SU-DHL-6 (cell line): ENCODE measurements around the gene PCGF5.
A peak's percentile ranks its signal among the peaks of the same experiment; 100 is the strongest.

Experiments
- H2AFZ ChIP-seq: fragments of 200-600 bp; sonication (generic); 2 replicates; pipeline ENCODE4 v1.6.1; 2014; ENCODE audit warnings: low read depth, mild to moderate bottlenecking, moderate library complexity, mixed read lengths, antibody characterized with exemption, low read length; ENCODE audit not compliant: severe bottlenecking
- H3F3A ChIP-seq: fragments of 200-600 bp; shearing (Covaris generic); 2 replicates; pipeline ENCODE4 v1.6.0; 2016; ENCODE audit warnings: antibody characterized with exemption, mild to moderate bottlenecking; ENCODE audit not compliant: insufficient read depth
- H3K27ac ChIP-seq: fragments of 200-600 bp; sonication (generic); 2 replicates; pipeline ENCODE4 v1.5.1; 2016; ENCODE audit warnings: low read depth, mild to moderate bottlenecking, low read length, moderate library complexity, mixed read lengths
- H3K27me3 ChIP-seq: fragments of 200-600 bp; sonication (generic), shearing (Covaris generic); 2 replicates; pipeline ENCODE4 v1.6.0; 2014; ENCODE audit warnings: mild to moderate bottlenecking, low read length
- H3K36me3 ChIP-seq: fragments of 200-600 bp; sonication (generic); 2 replicates; pipeline ENCODE4 v1.6.1; 2014; ENCODE audit warnings: mild to moderate bottlenecking, low read length, mixed read lengths
- H3K4me2 ChIP-seq: fragments of 300-600, 200-600 bp; shearing (Covaris generic), sonication (generic); 2 replicates; pipeline ENCODE4 v1.6.0; 2014; ENCODE audit warnings: low read length, low read depth, mild to moderate bottlenecking; ENCODE audit not compliant: poor library complexity, severe bottlenecking
- H3K4me3 ChIP-seq: fragments of 200-600 bp; sonication (generic); 2 replicates; pipeline ENCODE4 v1.5.1; 2014; ENCODE audit warnings: antibody characterized with exemption, low read length, mild to moderate bottlenecking, mixed read lengths; ENCODE audit not compliant: insufficient read depth, poor library complexity, severe bottlenecking
- H3K79me2 ChIP-seq: fragments of 200-600 bp; sonication (generic); 2 replicates; pipeline ENCODE4 v1.6.1; 2014; ENCODE audit warnings: mild to moderate bottlenecking, low read length, moderate library complexity; ENCODE audit not compliant: insufficient read depth
- H3K9ac ChIP-seq: fragments of 200-600 bp; sonication (generic); 2 replicates; pipeline ENCODE4 v1.7.0; 2014; ENCODE audit warnings: mild to moderate bottlenecking, low read length
- H3K9me2 ChIP-seq: fragments of 200-600 bp; sonication (generic); replicated peaks from 2 replicates; pipeline ENCODE4 v1.6.1; 2014; ENCODE audit warnings: low read length; ENCODE audit not compliant: insufficient read depth
- H3K9me3 ChIP-seq: fragments of 200-600 bp; sonication (generic); 2 replicates; pipeline ENCODE4 v1.6.1; 2014; ENCODE audit warnings: low read length, mixed read lengths; ENCODE audit not compliant: insufficient read depth
- H4K20me1 ChIP-seq: fragments of 200-600 bp; sonication (generic); 2 replicates; pipeline ENCODE4 v1.6.1; 2014; ENCODE audit warnings: low read depth, mild to moderate bottlenecking, antibody characterized with exemption, low read length, moderate library complexity, mixed read lengths
- CTCF ChIP-seq: fragments of 200-600 bp; sonication (generic); IDR thresholded peaks from one replicate; pipeline ENCODE4 v1.5.1; 2017; ENCODE audit warnings: antibody characterized with exemption, mild to moderate bottlenecking, low read length, moderate library complexity; ENCODE audit not compliant: insufficient read depth, poor library complexity, severe bottlenecking
- EZH2phosphoT487 ChIP-seq: fragments of 200-600 bp; sonication (generic), shearing (Covaris generic); conservative IDR thresholded peaks from 2 replicates; pipeline ENCODE4 v1.6.1; 2018; ENCODE audit warnings: mild to moderate bottlenecking, antibody characterized with exemption, low read length, moderate library complexity, mixed read lengths

PCGF5 gene

GRCh38 chr10:91219371-91220193 is 881 bp upstream of the PCGF5 start:
- Histone ChIP-seq H3K4me3 (no peak overlapping the region), H3K9me2 (no peaks in the 10 kb centered on the region), H3K79me2 (no peaks in the 10 kb centered on the region)

DNA sequence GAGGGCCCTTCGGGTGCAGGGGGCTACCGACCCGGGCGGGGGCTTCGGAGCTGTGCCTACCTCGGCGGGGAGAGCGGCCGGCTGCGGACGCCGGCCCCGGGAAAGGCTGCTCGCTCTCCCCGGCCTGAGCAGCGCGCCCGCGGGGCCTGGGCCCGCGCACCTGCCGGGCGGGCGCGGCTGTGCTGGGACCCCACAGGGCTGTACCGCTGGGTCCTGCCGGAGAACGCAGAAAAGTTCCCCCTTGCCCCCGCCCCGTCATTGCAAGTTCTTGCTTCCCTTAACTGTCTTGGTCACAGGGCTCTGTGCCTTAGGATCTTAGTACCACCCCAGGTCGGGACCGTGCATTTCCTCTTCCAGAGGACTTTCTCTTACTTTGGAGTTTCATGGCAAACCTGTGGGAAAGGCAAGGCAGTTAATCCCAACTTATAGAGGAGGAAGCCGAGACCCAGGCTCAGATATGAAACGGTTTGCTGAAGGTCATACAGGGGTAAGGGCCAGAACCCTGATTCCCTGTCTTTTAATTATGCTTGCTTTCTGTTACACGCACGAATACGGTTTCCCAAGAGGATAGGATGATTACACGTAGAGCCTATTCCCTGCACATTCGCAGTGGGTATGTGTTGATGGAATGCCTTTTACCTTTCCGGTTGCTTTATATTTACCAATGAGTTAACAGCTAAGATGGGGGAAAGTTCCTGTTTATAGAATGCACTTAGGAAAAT is 652 bp downstream of the PCGF5 start:
- peaks cover 4% of the 10 kb centered on the region; the same call in 1 of the 2 replicates for H4K20me1 ChIP-seq
- TF ChIP-seq CTCF (no peak), EZH2phosphoT487 (no peak)
- peak overlapping the region; percentile 96 for H2AFZ ChIP-seq

More at GRCh38 chr10:91219371-91220193, 881 bp upstream of the PCGF5 start:
- Histone ChIP-seq H3K9ac (peak overlapping the region; percentile 5; the same call in 1 of the 2 replicates), H3K9me3 (no peaks in the 10 kb centered on the region), H3K4me2 (peak overlapping the region; percentile 55), H3K27ac (no peak overlapping the region), H3K36me3 (no peaks in the 10 kb centered on the region), H2AFZ (no peak overlapping the region), H4K20me1 (peaks cover 4% of the 10 kb centered on the region; the same call in 1 of the 2 replicates), H3F3A (peaks cover 6% of the 10 kb centered on the region; the same call in 1 of the 2 replicates), H3K27me3 (no peaks in the 10 kb centered on the region)
- no peak for TF ChIP-seq CTCF
- TF ChIP-seq EZH2phosphoT487 = no peak

DNA sequence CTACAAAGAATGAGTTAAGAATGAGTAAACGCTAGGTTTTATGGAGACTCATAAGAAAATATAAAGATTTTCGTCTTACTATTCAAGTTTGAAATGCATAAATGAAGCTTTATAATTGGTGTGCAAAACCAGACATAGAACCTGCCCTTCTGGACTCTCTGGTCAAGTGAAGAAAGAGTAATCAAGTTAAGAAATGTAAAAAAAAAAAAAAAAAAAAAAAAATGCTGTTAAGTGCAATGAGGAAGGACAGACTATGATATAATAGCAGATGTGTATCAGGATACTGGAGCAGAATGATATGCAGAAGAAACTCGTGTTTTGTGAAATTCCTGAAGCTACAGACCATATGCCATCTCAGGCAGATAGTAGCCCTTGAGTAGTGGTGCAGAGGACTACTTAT is 5.6 kb downstream of the PCGF5 start:
- Histone ChIP-seq H3K9me3 (no peaks in the 10 kb centered on the region), H4K20me1 (peaks cover 4% of the 10 kb centered on the region; the same call in 1 of the 2 replicates), H3K9me2 (no peaks in the 10 kb centered on the region), H3K4me3 (no peak overlapping the region), H3K4me2 (no peak overlapping the region), H3K36me3 (no peaks in the 10 kb centered on the region), H3K79me2 (no peaks in the 10 kb centered on the region), H3K27me3 (no peaks in the 10 kb centered on the region), H2AFZ (no peak overlapping the region), H3K27ac (no peak overlapping the region), H3K9ac (no peak overlapping the region), H3F3A (peaks cover 3% of the 10 kb centered on the region; the same call in 1 of the 2 replicates)
- no peak for TF ChIP-seq CTCF
- no peak for TF ChIP-seq EZH2phosphoT487

More for the DNA sequence above, 652 bp downstream of the PCGF5 start:
- Histone ChIP-seq H3K4me2 (peak overlapping the region; percentile 53), H3K9me2 (no peaks in the 10 kb centered on the region), H3K9ac (peak overlapping the region; percentile 79), H3K27me3 (no peaks in the 10 kb centered on the region), H3K27ac (no peak overlapping the region), H3K9me3 (no peaks in the 10 kb centered on the region), H3K79me2 (no peaks in the 10 kb centered on the region), H3F3A (peaks cover 6% of the 10 kb centered on the region; the same call in 1 of the 2 replicates), H3K4me3 (peak overlapping the region; percentile 68), H3K36me3 (no peaks in the 10 kb centered on the region)
